Middle frontal gyrus (tissue), 1 donor: ENCODE measurements around the gene MYBPHL.
"Not testable (repeated sequence)": the region's sequence is repeated elsewhere in the genome, so short reads cannot be mapped to it uniquely, and the experiment has no call there.

Experiments
- DNase-seq: peaks from one replicate; pipeline ENCODE4 v3.0.0-alpha.2; 2015; ENCODE audit warnings: low spot score; ENCODE audit errors: extremely low spot score

Gene MYBPHL

GRCh38 chr1:109307274-109308021 is 637 bp upstream of the MYBPHL start:
- no peak for DNase-seq

DNA sequence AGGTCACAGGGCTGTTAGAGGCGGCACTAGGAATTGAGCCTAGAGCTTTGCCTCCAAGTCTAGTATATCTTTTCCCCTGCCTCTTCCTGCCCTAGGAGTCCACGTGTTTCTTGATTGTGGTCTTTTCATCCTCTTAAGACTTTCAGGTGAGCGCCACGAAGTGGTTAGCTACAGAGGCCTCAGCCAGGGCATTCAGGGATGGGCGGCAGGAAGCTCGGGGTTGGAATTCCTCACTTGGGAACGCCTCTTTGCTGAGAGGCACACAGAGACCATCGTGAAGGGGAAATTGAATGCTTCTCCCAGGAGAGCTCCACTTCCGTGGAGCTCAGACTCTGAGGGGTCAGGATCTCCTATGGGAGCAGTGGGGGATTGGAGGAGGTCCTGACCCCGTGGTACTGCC is 820 bp downstream of the MYBPHL start:
- DNase-seq, result not testable (repeated sequence)

DNA sequence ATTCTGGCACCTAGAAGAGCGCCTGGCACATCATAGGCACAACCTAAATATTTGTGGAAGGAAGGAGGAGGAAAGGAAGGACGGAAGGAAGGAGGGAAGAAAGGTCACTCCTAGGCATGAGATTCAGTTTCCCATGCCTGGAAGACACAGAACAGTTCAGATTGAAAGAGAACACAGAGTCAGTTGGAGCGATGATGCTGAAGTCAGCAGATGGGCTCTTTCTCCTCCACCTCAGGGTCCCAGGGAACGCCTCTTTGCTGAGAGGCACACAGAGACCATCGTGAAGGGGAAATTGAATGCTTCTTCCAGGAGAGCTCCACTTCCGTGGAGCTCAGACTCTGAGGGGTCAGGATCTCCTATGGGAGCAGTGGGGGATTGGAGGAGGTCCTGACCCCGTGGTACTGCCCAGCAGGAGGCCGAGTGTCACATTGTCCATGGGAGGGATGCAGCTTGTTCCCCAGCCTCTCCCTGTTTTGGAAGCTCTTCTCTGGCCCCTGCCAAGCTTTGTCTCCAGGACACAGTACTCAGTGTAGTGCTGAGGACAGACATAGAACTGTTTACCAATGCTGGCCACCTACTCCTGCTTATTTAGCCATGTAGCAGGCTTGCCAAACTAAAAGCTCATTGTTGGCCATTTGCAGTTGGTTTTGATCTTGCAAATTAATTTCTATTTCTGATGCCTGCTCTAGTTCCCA is 2.4 kb downstream of the MYBPHL start:
- DNase-seq, result peak; percentile 75

- DNase-seq, result no peak
Measured at GRCh38 chr1:109301874-109302273, 4.9 kb downstream of the MYBPHL start.

GRCh38 chr1:109300650-109301151 is 6.1 kb downstream of the MYBPHL start:
- no peak for DNase-seq

- peak; percentile 81 for DNase-seq
Measured at GRCh38 chr1:109299558-109300343, 7.1 kb downstream of the MYBPHL start.

DNA sequence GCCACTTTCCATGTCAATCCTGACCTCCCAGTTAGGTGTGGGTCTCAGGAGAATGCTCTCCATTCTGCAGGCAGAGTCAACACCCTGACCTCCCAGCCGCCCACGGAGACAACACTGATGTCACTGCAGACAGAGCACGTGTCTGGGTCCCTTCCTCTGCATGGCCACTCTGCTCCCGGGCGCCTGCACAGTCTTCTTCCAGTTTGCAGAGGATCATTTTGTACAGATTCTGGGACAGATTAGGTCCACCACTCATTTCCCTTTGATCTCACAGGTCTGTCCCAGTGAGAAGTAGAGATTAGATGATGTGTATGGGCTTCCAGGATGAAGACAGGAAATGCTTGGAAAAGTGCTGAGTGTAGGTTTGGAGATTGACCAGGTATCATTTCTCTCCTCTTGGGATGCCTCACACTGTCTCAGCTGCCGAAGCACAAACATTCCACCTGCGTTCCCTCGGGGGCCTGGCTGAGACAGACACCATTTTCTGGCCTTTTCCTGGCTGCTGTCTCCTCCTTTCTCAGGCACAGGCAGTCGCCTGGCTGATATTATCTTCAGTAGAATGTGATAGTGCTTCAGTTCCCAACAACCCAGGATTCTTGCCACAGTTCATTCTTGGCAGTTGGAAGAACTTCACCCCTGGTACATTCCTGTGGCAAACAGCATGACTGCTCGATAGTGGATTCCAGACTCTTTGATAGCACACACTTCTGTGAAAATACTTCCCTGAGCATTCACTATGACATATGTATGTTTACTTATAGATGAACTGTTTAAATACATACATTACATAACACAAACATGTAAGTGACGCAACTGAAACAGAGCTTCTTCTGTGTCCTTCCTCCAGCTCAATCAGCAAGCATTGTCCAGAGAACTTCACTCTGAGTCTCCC is 7.9 kb downstream of the MYBPHL start:
- no peak for DNase-seq

- DNase-seq, result no peak
Measured at GRCh38 chr1:109296782-109297181, 10.0 kb downstream of the MYBPHL start.

DNA sequence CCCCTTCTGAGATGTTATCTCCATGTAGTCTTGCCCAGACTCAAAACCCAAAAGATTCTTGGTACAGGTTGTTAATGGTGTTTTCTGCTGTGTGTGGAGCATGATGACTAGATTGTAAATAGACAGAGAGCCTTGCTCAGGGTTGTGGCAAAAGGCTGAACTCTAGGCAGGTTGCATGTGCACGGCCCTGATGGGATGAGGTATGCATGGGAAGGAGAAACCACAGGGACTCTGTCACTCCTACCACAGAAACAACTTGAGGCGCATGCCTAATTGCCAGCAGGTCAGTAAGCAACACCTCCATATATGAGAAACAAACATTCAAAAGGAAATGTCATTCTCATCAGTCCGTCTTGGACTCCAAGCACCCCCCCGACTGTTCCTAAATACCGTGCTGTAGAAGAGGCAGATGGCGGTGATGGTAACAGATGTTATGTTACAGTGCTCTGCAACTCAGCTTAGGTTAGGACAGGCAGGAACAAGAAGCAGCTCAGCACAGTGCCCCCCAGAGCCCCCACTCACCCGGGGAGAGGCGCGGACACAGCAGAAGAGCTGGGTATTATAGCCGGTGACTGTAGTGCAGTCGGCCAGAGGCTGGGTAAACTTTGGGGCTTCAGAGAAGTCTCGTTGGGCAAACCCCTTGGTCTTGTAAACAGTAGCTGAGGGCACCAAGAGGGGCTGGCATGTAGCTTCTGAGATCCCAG is 10.9 kb downstream of the MYBPHL start:
- no peak for DNase-seq

DNA sequence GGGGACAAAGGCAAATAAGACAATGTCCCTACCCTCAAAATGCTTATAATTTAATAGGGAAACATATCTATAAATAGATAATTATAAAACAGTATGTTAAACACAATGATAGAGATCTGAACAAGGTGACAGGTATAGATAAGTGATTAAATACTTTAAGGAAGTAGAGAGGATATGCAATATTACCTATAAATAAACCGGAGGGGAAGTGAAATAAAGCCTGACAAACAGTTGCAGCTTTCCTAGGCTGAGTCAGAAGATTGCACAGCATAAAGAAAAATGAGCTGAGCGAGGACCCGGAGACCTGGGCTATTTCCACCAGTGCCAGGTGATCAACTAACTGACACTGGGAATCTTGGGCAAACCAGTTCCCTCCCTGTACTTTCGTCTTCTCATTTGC is 12.3 kb downstream of the MYBPHL start:
- DNase-seq, result no peak

DNA sequence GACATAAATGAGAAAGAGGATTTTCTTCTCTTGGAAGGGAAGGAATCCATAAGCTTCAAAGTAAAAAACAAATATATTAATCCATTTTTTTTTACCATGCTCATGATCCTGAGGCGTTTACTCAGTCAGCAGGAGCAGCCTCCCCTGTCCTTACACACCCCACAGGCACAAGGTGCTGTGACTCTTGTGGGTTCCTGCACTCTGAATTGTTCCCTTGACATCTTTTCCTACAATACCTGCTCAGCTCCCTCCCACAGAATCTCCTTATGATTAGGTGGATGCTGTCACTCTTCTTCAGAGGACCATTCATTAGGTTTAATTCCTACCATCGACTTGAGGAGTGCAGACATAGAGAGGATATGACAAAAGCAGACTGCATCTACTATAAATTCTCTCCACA is 13.8 kb downstream of the MYBPHL start:
- no peak for DNase-seq

DNA sequence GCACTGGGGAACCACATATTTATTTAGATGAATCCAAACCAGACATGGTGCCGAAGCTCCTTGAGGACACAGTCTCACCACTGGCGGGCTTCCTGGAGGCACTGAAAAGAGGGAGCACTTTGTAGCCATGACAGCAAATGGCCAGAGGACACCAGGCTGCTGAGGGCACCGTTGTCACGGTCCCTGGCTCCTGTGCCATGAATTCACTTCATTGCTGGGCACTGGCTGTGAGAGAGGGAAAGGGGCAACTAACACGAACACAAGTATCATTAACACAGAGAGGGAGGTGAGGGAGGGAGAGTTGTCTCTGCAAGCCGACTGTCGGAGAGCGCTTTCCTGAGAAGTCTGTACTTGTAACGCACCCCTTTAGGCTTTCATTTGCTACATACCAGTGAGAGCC is 14.4 kb downstream of the MYBPHL start:
- DNase-seq, result no peak

- no peak for DNase-seq
Measured at GRCh38 chr1:109290998-109291397, 15.8 kb downstream of the MYBPHL start.

DNA sequence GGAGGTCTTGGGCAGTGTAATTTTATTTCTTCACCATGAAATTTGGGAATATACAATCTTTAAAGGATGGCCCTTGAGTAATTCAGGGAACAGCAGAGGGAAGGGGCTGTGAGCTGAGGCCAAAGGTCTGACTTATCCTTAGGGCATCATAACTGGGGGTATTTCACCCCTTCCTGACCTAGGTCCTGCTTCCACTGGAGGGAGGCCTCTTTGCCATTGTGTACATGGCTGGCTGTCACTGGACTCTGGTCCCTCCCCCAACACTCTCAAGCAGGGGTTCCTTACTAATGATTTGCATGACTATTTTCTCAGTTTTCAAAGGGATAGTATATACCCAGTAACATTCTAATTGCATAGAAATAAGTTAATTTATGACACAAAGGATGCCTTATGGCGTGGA is 16.7 kb downstream of the MYBPHL start:
- DNase-seq, result no peak

DNA sequence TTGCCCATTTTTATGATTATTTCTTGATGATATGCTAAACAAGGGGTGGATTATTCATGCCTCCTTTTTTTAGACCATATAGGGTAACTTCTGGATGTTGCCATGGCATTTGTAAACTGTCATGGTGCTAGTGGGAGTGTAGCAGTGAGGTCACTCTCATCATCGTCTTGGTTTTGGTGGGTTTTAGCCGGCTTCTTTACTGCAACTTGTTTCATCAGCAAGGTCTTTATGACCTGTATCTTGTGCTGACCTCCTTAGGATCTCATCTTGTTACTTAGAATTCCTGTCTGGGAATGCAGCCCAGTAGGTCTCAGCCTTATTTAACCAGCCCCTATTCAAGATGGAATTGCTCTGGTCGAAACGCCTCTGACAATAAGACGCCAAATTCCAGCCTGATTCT is 20.0 kb downstream of the MYBPHL start:
- DNase-seq, result not testable (repeated sequence)

DNA sequence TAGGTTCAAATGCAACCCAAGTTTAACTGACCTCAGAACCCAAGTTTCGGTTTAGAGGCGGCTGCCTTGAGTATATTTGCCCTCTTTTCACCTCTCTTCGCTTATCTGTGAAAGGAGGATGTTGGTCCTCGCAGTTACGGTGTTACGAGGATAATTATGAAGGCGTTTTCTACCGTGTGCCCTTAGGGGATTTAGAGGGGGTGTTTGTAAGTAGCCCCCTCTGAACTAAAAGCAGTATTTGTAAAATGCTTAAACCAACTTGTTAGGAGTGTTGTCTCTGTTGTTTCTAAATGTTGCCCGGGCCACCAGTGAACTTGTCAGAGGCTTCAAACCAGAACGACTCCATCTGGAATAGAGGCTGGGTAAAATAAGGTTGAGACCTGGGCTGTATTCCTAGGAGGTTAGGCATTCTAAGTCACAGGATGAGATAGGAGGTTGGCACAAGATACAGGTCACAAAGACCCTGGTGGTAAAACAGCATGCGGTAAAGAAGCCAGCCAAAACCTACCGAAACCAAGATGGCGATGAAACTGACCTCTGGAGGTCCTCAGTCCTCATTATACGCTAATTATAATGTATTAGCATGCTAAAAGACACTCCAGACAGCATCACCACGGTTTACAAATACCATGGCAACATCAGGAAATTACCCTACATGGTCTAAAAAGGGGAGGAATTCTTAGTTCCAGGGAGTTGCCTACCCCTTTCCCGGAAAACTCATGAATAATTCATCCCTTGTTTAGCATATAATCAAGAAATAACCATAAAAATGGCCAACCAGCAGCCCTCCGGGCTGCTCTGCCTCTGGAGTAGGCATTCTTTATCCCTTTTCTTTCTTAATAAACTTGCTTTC is 22.8 kb downstream of the MYBPHL start:
- DNase-seq, result no peak

GRCh38 chr1:109282952-109283747 is 23.7 kb downstream of the MYBPHL start, which contains the start of gene PSRC1:
PSRC1 (minus strand) TSS chr1:109283145.
- peak; percentile 96 for DNase-seq

GRCh38 chr1:109282497-109282951 is 24.3 kb downstream of the MYBPHL start:
- no peak for DNase-seq
